Measurements from ENCODE around the gene PSMD14.

The PSMD14 gene

DNA sequence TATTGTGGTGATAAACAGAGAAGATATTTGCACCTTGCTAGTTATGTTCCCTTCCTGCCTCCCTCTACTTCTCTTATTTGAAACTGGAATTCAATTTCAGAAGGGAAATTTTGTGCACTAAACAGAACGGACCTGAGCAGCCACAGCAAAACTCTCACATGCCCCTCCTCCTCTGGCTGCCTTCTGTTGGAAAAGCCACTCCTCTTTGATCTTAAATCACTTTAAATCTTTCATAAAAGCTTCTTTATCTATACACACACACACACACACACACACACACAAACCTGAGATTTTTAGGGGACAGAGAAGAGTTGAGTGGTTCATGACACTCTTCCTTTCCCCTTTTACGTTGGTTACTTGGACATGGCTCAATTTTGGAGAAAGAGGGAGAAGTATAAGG lies 113.5 kb downstream of the PSMD14 start:
- DNase-seq, result no peak

DNA sequence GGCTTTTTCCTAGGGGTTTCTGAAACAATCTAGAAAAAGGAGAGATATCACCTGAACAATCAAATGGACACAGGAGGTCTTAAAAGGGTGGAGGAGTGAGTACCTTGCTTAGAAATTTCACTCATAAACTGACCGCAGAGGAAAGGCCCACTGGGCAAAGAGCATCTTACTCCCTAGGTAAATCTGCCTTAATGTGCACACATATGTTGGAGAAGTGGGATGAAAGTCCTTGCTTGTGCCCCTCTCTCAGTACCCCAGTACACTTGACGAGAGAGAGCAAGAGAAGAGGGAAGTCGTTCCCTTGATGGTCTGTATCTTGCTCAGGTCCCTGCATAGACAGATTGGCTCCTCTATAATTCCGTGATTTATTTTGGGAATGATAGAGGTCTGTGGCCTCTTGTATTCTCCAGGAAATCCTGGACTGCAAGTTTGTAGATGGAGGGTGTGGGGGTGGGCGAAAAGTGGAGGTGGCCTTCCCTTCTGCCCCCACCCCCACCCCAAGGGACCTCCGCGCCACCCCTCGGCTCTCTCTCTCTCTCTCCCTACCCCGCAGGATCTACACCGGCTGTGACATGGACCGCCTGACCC lies 114.7 kb downstream of the PSMD14 start:
- DNase-seq, result no peak

DNA sequence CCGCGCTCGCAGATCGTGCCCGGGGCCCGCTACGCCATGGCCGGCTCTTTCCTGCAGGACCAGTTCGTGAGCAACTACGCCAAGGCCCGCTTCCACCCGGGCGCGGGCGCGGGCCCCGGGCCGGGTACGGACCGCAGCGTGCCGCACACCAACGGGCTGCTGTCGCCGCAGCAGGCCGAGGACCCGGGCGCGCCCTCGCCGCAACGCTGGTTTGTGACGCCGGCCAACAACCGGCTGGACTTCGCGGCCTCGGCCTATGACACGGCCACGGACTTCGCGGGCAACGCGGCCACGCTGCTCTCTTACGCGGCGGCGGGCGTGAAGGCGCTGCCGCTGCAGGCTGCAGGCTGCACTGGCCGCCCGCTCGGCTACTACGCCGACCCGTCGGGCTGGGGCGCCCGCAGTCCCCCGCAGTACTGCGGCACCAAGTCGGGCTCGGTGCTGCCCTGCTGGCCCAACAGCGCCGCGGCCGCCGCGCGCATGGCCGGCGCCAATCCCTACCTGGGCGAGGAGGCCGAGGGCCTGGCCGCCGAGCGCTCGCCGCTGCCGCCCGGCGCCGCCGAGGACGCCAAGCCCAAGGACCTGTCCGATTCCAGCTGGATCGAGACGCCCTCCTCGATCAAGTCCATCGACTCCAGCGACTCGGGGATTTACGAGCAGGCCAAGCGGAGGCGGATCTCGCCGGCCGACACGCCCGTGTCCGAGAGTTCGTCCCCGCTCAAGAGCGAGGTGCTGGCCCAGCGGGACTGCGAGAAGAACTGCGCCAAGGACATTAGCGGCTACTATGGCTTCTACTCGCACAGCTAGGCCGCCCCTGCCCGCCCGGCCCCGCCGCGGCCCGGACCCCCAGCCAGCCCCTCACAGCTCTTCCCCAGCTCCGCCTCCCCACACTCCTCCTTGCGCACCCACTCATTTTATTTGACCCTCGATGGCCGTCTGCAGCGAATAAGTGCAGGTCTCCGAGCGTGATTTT lies 115.5 kb downstream of the PSMD14 start:
- DNase-seq, result no peak

DNA sequence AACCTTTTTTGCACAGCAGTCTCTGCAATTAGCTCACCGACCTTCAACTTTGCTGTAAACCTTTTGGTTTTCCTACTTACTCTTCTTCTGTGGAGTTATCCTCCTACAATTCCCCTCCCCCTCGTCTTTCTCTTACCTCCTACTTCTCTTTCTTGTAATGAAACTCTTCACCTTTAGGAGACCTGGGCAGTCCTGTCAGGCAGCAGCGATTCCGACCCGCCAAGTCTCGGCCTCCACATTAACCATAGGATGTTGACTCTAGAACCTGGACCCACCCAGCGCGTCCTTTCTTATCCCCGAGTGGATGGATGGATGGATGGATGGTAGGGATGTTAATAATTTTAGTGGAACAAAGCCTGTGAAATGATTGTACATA lies 116.2 kb downstream of the PSMD14 start:
- DNase-seq, result no peak

DNA sequence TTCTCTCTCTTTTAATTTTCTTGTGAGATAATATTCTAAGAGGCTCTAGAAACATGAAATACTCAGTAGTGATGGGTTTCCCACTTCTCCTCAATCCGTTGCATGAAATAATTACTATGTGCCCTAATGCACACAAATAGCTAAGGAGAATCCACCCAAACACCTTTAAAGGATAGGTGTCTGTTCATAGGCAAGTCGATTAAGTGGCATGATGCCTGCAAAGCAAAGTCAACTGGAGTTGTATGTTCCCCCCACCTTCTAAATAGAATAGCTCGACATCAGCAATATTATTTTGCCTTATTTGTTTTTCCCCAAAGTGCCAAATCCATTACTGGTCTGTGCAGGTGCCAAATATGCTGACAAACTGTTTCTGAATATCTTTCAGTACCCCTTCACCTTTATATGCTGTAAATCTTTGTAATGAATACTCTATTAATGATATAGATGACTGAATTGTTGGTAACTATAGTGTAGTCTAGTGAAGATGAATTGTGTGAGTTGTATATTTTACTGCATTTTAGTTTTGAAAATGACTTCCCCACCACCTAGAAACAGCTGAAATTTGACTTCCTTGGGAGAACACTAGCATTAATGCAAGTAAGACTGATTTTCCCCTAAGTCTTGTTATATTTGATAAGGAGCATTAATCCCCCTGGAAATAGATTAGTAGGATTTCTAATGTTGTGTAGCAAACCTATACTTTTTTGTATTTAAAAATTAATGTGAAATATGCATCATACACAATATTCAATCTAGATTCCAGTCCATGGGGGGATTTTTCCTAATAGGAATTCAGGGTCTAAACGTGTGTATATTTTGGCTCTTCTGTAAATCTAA lies 116.9 kb downstream of the PSMD14 start:
- DNase-seq, result no peak

DNA sequence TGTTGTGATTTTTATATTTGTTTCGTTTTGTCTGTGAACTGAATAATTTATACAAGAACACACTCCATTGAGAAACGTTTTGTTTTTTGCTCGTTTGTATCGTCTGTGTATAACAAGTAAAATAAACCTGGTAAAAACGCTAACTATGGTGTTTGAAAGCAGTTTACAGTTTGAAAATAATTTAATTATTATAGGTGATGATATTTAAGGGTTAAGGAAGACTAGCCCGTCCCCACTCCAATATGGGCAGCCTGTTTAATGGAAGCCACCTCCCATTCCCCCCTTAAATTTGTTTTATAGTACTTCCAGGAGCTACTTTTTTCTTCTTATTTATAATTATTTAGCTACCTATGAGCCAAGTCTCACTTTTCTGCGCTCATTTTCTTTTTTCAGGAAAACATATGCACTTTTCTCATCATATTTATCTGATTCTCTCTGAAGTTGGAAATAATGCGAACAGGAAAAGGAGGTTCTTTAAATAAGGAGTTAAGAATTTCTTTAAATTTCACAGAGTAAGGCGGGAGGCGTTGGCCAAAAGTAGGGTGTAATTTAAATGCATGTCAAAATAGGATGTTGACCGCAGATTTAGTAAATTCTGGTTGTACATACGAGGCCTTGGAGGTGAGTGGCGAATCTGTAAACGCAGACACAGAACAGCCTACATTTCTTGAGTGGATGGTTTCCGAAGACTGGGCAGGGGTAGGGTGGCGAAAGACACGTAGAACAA lies 117.7 kb downstream of the PSMD14 start:
- no peak for DNase-seq

DNA sequence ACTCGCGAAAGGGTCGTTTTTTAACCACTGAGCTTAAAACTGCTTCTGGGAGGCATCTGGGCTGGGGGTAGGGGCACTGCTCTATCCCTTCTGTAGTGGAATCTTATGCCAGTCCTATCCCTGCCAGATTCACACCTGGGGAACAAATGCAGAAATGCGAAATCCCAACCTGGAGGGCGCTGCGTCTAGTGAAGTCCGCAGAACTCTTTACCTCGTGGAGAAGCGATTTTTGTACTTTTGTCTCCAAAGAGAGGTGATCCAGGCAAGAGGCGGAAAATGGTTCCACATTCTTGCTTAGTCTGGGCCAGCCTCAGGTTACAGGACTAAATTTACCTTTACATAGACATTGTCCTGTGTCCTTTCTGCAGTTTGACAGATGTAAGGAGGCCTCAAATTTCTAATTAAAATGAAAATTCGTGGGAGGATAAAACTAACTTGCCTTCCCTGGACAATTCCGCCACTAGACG lies 118.3 kb downstream of the PSMD14 start:
- DNase-seq, result no peak

DNA sequence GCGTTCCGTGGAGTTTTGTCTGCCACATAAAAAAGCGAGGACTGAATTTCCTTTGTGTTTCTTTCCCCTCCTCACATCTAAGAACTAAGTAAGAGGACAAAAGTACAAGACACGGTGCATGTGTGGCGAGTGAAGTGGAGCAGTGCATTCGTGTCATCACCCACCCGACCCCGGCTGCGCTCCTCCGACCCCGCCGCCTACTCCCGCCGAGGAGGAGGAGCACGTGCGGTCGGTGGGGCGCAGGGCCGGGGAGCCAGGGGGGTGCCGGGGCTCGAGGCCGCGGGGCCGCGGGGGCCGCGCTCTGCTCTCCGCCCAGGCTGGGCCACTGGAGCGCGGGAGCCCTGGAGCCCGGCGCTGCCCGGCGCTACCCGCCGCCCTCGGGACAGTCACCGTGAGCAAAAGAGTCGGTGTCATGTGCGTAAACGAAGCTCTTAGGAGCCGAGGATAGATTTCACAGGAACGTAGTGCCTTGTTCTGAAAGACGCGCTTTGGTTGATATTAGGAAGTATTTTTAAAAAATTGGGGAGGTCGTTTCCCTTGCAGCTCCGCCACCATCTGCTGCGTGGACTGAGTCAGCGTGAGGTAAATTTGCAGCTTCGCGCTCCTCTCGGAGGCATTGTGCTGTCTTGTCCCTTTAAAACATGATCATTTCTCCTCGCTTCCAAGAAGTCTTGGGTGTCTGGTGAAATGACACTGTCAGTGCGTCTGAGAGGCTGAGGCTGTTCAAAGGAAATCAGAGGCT lies 118.9 kb downstream of the PSMD14 start:
- no peak for DNase-seq

DNA sequence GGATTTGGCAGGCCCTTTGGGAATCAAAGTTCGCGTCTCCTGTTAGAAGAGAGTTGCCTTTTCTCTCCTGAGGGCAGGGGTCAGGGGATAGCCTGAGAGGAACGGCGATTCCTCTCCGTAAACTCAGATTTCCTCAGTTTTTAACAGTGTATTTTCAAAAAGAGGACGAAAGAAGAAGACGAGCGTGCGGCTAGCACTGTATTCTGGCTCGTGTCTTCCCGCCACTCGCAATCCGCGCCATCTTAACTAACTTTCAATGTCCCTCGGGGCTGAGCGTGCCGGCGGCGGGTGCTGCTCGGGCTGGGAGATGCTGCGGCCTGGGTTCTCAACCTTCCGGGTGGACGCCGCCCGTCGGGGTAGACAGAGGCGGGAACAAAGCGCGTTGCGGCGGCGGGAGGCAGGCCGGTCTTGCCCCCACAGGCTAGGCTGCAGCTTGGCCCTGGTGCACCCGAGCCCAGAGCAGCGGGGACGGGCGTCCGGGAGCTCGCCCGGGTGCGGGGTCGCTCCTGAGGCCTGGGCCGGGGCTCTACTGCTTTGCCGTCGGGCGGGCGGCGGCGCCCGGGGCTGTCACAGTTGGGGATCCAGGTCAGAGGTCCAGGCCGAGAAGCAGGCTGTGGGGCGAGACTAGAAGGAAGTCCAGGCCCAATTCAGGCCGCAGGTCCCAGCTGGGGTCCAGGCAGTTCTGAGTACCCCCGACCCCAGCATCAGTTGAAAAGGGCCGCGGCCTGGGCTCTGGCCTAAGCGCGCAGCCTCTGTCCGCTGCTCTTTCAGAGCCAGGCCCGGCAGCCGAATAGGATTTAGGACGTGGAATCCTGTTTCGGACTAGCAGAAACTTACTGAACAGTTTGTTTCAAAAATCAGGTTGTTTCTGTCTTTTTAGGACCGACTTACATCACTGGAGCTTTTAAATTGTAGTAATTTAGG lies 119.7 kb downstream of the PSMD14 start:
- DNase-seq, result no peak

DNA sequence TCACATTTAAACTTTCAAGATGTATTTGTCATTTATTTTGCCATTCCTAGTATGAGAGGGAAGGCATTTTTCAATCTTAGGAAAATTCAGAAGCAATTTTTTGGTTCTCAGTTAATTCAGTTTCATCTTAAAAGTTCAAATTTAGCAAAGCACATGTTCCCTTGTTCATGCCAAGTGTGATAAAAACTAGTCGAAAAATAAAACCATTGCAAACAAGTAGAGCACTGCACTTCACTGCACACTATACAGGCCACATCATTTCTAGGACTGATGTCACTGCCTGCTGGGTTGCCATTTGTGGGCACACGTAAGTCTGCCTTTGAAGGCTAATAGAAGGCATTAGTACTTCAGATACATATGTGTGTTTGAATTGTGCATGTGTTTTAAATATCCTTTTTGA lies 122.2 kb downstream of the PSMD14 start:
- DNase-seq, result no peak

DNA sequence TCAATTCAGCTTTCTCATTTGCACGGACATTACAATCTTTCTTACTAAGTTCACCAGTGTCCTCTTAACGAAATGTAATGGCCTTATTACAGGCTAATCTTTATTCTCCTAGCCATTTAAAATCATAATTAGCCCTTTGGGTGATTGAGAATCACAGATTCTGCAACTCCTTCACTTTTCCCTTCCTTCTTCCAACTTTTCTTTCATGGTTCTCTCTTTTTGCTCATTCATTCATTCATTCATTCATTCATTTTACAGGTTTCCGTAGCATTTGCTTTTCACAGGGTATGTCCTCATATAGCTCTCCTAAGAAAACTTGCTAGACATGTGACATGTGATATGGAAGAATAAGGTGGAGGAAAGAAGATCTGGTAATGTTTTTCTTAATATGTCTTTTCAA lies 123.9 kb downstream of the PSMD14 start:
- DNase-seq, result no peak

DNA sequence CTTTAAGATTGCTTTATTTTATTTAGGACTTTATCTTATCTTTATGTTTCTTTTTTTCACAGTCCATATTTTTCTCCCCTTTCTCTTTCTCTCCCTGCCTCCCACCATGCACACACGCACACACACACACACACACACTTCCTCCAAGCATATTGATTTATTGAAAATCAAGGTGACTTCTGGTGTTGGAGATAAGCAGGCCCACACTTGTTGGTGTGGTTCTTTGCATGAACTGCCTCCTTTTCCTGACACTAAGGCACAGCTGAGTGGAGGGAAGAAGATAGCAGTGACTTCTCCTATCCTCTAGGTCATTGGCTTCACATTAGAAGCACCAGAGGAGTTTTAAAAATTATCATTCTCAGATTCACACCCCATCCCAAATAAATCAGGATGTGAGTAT lies 125.9 kb downstream of the PSMD14 start:
- DNase-seq, result no peak

DNA sequence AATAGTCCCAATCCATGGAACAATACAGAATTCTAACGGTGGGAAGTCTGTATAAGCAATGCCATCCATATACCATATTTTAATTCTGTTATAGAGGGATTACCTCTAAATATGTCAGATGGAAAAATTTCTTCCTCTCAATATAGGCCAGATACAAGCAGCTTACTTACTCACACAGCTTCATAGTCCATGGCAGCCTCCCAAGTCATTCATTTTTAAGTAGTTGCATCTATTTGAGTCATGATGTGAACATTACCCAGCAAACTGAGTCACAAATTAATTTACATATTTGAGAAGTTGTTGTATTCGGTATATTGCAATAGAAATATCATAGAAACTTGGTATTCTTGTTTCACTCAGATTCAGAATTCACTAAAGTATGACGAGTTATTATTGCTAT lies 128.2 kb downstream of the PSMD14 start:
- DNase-seq, result no peak

DNA sequence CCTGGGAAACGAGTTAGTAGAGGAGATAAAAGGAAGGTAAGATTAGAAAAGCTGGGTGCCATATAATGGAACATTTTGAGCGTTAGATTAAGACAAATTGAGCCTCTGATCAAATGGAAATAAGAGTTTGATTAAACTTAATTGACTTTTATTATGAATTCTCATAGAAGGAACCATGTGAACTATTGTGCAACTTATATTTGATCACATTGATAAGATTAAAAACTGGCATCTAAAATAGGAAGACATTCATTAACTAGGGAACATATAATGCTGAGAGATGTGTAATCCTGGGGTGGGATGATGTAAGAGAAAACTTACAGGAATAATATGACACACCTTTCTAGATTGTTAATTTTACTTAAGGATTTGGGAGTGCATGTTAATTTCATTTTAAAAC lies 130.4 kb downstream of the PSMD14 start:
- no peak for DNase-seq

DNA sequence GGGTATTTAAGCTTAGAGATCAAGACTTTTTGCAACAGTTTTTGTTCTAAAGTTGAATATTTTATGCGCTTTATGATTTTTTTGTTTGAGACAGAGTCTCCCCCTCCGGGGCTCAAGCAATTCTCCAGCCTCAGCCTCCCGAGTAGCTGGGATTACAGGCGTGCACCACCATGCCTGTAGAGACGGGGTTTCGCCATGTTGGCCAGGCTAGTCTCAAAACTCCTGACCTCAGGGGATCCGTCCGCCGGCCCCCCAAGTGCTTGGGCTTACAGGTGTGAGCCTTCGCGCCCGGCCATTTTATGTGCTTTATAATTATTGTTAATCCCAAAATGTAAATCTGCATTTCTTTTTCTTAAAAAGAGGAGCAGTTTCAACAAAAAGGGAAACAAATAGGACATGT lies 136.9 kb downstream of the PSMD14 start:
- no peak for DNase-seq

DNA sequence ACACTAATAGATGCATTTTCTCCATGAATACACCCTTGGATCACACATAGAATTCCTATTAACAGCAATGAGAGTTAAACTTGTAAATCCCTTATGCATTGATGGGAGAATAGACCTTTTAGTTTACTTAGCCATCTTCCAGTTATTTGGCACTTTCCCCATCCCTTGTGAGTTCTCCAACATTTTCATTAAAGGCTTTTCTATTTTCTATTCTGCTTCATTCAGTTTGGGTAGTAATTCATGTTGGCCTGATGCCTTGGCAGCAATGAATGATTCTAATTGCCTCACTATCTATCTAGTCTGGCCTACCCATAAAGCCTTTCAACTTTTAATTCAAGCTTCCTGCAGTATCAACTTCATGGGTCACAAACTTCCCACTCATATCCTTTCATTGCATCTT lies 140.2 kb downstream of the PSMD14 start:
- no peak for DNase-seq

Data from bone marrow (tissue), 2 donors.